Globus pallidus (tissue), 1 donor: ENCODE measurements around the gene MPND.

Source experiments
- DNase-seq: peaks from one replicate; pipeline ENCODE4 v3.0.0-alpha.2; 2015; ENCODE audit warnings: low spot score

Gene MPND

GRCh38 chr19:4376991-4377781 is 33.8 kb downstream of the MPND start:
- DNase-seq: no peak

GRCh38 chr19:4378886-4379285 is 35.5 kb downstream of the MPND start:
- no peak for DNase-seq

DNA sequence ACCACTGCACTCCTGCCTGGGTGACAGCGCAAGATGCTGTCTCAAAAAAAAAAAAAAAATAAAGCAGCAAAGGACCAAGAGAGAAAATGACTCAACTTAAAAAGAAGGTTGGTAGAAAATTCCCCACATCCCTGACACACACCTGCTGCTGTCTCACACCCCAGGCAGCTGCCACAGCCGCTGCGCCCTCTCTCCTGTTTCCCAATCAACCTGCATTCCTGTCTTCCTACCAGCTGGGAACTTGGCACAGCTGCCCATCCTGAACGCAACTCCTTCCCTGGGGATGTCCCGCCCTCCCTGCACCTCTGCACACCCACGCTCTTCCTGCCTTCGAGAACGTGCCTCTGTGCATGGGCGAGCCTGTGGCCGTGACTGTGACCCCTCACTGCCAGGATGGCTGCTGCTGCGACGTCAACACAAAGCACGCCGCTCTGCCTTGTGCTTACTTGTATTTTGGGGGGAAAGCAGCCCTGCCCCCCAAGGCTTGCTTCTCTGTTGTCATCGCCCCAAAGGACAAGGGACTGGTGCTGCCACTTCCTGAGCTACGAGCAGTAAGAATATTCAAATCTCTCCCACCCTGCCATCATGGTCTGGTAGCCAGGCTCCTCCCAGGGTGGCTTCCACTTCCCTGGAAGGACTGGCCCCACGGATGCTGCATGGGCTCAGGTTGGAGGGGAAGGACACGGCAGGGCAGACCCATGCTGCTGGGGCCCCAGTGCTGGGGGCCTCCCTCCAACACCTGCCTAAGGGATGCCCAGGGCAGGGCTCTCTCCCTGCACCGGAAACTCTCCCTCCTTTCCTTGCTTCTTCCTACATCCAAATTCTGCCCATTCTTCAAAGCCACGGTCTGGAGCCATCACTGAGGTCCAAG is 36.3 kb downstream of the MPND start:
- no peak for DNase-seq

DNA sequence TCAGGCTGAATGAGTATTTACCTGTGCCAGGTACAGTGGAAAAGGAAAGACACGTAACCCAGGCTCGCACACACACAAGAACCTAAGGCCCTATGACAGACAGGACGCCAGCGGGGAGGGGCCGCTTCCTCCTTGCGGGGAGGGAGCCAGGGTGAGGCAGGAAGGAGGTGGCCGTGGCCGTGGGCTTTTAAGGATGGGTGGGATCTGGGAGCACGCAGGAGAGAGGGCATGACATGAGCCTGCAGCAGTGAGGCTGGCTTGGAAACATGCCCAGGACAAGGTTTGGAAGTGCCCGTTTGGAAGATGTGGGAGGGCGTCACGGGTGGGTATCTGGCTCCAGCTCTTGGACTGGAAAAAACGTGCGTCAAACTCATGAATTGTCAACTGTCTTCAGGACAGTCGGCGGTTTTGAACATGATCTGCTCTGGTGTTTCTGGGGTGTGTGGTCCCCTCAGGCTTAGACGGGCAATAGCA is 36.9 kb downstream of the MPND start:
- no peak for DNase-seq

DNA sequence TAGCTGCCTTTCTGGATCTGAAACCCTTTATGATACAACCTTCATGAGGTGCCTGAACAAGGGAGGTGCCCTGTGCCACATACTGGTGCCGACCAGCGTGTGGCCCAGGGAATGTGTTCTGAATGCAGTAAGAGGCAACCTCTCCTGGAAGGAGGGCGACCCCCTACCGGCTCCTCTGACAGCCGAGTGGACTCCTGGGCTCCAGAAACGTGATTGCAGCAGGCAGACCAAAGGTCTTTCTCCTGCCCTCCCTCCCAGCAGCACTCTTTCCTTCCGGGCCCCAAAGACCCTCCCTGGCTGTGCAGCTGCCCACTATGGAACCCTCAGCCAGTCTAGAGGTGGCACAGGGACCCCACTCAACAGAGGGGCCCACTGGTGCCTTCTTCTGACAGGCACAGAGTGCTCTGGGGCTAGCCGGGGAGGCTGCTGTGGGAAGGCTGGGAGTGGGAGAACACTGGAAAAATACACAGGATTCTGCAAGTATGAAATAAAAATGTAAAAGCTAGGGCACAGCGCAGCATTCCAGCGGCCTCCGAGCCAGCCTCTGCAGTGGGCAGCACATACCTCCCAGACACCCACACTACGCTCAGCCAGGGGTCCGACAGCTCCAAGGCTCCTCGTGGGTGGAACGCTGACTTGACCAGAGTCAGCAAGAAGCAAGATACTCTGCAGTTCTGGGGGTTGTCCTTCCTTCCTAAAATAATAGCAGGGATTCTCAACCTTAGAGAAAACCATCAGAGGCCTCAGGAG is 42.1 kb downstream of the MPND start:
- no peak for DNase-seq

- DNase-seq: peak; percentile 85
Measured at GRCh38 chr19:4386041-4386782, 42.9 kb downstream of the MPND start.

GRCh38 chr19:4388337-4389063 is 45.1 kb downstream of the MPND start:
- DNase-seq: no peak

- no peak for DNase-seq
Measured at GRCh38 chr19:4389064-4389375, 45.7 kb downstream of the MPND start.

- DNase-seq: no peak
Measured at GRCh38 chr19:4389511-4390016, 46.2 kb downstream of the MPND start.

DNA sequence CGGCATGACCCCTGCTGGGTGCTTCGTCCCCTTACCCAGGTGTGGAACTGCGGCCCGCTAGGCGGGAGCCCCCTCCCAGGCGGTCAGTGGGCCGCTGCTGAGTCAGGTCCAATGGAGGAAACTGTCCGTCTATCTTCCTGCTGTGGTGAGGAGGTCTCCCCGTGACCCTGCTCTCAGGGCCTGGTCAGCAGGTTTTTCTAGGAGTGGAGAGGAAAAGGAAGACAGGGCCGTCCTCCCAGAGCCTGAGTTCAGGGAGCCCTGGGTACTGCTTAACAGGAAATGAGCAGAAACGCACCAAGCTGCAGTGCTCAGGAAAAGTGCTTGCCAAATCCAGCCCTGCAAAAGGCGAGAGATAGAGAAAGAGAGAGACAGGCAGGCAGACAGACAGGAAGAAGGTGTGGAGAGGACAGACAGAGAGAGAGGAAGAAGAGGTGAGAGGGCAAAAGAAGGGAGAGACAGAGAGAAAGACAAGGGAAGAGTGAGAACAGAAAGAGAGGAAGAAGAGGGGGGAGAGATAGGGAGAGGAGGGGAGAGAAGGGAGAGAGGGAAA is 46.7 kb downstream of the MPND start:
- DNase-seq: no peak

DNA sequence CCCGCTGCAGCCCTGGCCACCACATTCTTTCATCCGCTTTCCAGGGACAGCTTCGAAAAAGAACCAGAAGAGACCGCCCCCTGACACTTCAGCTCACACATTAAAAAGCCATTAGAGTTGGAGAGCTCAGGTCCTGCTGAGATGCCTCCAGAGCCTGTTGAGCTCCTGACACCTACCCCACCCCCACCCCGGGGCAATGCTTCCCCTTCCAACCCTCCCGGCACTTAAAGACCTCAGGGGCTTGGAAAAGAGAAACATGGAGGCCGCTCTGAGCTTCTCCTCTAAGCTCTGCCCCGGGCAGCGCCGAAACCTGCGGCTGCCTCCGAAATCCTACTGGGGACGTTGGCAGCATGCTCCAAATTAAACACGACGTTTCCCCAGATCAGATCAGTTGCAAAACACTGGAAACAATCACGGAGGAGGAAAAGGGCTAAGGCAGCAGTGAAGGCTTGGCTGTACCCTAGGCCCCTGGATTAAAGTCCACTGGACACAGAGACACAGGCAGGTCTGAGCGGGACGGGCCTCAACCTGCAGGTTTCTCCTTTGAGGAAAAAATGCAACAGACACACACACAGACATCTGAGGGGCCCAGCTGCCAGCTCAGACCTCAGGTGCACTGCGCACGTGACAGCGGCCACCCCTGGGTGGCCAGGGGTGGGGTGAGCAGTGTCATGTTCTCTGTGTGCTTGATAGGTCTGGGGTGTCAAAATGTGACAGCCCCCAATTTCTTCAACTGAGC is 47.4 kb downstream of the MPND start:
- DNase-seq: no peak

GRCh38 chr19:4391306-4391693 is 47.9 kb downstream of the MPND start:
- DNase-seq: no peak

DNA sequence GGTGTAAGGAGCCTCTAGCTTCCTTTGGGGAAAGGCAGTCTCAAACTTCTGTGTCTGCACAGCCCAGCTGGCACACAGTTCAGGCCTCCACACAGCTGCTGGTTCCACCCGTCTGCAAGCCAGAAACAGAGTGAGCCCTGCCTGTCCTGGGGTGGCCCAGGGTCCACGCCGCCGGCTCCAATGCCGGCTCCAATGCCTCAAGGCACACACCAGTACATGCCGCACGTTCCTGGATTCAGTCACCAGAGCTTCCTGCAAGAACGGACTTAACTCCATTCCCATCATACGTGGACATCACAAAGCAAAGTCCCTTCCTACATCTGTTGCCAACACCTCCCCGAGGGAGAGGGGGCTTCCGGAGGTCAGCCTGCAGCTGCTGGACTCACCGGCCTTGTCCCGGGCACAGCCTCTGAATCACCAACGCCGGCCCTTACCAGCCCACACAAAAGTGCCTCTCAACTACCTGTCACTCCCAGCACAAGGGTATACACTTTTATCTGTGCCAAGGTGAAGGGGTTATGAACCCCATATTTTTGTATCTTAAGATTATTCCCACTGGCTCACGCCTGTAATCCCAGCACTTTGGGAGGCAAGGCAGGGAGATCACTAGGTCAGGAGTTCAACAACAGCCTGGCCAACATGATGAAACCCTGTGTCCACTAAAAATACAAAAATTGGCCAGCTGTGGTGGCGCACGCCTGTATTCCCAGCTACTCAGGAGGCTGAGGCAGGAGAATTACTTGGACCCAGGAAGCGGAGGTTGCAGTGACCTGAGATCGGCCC is 48.5 kb downstream of the MPND start:
- no peak for DNase-seq

DNA sequence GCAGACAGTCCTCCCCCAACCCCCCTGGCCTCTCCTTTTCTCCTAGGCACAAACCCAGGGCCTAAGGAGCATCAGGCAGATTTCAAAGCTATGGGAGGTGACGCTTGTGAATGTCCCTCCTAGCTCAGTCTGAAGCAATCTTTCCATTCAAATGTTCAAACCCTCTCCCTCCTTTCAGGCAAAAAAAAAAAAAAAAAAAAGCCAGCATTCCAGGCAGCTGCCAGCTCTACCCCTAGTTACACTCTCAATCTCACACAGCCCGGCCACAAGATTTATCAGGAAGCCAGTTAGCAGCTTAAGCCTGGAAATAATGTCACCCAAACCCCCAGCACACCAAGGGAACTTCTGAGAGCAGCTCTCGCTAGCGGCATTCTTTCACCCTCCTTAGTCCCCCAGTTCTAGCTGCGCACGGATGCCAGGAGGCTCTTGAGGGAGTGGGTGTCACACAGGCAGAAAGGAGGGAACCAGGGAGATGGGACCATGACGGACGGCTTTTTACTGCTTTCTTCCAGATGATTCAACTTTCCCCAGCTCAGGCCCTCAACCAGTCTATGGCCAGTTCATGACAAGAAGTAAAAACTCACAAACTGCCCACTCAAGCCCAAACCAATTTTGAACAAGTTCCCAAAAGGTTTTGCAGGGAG is 50.7 kb downstream of the MPND start:
- no peak for DNase-seq

DNA sequence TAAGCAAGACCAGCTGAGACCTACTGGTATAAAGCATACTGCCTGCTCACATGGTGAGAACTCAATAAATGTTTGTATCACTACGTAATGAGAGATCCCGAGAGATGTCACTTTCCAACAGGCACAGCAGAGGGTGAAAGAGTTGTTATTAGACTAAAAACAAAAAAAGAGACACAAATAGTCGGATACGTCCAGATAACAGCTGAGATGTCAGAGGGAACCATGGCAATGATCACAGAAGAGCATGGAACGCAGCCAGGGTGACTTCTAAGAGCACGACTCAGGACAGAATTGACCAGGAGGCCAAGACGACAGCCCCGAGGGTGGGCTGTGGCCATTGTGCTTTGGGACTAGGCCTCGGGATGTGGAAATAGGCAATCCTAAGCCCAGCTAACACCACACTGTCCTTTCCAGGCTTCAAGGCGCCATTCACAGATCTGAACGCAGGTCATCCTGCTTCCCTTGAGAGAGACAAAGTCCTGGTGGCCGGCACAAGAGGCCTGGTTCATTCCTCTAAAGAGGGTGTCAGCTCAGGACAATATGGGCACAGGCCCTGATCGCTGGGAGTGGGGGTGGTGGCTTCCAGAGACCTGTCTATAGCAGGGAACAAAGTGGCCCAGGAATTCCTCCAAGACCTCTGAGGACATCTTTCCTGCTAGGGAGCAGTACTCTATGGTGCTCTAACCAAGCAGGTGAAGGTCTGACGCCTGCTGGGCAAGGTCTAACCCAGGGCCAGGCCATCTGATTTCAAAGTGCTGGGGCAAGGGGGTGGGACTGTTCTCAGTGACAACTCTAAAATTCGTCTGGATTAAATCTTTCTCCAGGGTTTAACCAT is 53.8 kb downstream of the MPND start:
- DNase-seq: no peak

- no peak for DNase-seq
Measured at GRCh38 chr19:4399812-4400134, 56.4 kb downstream of the MPND start.

DNA sequence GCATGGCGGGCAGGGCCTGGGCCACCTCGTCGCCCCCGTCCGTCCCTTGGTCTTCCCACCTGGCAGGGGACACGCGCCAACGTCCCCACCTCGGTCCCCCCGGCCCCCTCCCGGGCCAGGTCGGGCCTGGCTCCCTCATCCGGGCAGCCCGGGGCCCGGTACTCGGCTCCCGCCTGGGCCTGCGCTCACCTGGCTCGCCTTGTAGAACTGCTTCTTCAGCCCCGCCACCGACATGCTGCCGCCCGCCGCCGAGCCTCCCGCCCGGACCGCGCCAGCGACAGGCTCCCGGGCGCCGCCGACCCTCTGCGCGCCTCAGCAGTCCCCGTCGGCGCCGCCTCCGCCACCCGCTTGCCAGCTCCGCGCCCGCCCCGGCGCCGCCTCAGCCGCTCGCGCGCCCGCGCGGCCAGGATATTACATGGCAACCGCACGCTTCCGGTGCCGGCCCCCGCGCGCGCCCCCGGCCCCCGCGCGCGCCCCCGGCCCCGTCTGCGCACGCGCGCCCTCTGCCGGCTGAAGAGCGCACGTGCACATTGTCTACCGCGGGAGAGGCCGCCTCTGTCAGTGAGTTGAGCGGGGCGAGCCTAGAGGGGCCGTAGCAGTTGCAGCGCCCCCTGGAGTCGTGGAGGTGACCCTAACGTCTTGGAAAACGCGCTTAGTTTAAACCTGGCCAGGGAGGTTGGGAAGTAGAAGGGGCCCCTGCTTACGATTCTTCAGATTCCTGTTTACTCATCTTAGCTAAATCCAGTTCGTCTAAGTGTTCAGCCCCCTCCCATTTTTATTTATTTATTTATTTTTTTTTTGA is 57.0 kb downstream of the MPND start, which contains the start of gene SH3GL1:
SH3GL1 (minus strand) TSS at position 413 of the 802 bp plus-strand sequence; CDS start at position 234, 179 bp downstream.
- peak; percentile 92 for DNase-seq
